OCI-LY1 (cell line): ENCODE measurements around the gene ECM1.

Experiments
- H2AFZ ChIP-seq: fragments of 200-600 bp; sonication (generic), shearing (Covaris generic); 2 replicates; pipeline ENCODE4 v1.6.0; 2014; ENCODE audit warnings: antibody characterized with exemption, mild to moderate bottlenecking, low read length
- H3F3A ChIP-seq: fragments of 200-600 bp; sonication (generic), shearing (Covaris generic); 2 replicates; pipeline ENCODE4 v1.6.0; 2014; ENCODE audit warnings: mild to moderate bottlenecking, antibody characterized with exemption, low read length, moderate library complexity; ENCODE audit not compliant: insufficient read depth
- H3K27ac ChIP-seq: fragments of 200-600 bp; sonication (generic); 2 replicates; pipeline ENCODE4 v1.5.1; 2014; ENCODE audit warnings: low read length, mixed run types, mild to moderate bottlenecking, low read depth; ENCODE audit not compliant: poor library complexity, severe bottlenecking
- H3K27me3 ChIP-seq: fragments of 200-600 bp; sonication (generic); 2 replicates; pipeline ENCODE4 v1.6.0; 2014; ENCODE audit warnings: antibody characterized with exemption, mild to moderate bottlenecking, low read length, moderate library complexity; ENCODE audit not compliant: insufficient read depth
- H3K36me3 ChIP-seq: fragments of 200-600 bp; sonication (generic); 2 replicates; pipeline ENCODE4 v1.6.1; 2014; ENCODE audit warnings: mild to moderate bottlenecking, antibody characterized with exemption, low read length, moderate library complexity, mixed read lengths; ENCODE audit not compliant: insufficient read depth
- H3K4me1 ChIP-seq: fragments of 200-600 bp; sonication (generic); 2 replicates; pipeline ENCODE4 v1.5.1; 2014; ENCODE audit warnings: mild to moderate bottlenecking, low read length, moderate library complexity; ENCODE audit not compliant: insufficient read depth, severe bottlenecking
- H3K4me2 ChIP-seq: fragments of 200-600 bp; sonication (generic), shearing (Covaris generic); 2 replicates; pipeline ENCODE4 v1.6.1; 2014; ENCODE audit warnings: low read length
- H3K4me3 ChIP-seq: fragments of 200-600 bp; sonication (generic); 2 replicates; pipeline ENCODE4 v1.5.1; 2014; ENCODE audit warnings: low read length, low read depth, mild to moderate bottlenecking, mixed read lengths; ENCODE audit not compliant: poor library complexity, severe bottlenecking
- H3K79me2 ChIP-seq: fragments of 200-600 bp; shearing (Covaris generic); 2 replicates; pipeline ENCODE4 v1.6.1; 2016; ENCODE audit warnings: mixed run types, low read length, mixed read lengths; ENCODE audit not compliant: insufficient read depth
- H3K9ac ChIP-seq: fragments of 200-600 bp; sonication (generic), shearing (Covaris generic); 2 replicates; pipeline ENCODE4 v1.6.1; 2014; ENCODE audit warnings: mild to moderate bottlenecking, low read length, mixed read lengths
- H3K9me2 ChIP-seq: fragments of 200-600 bp; sonication (generic), shearing (Covaris generic); 2 replicates; pipeline ENCODE4 v1.6.1; 2014; ENCODE audit warnings: low read depth, mild to moderate bottlenecking, low read length, mixed read lengths
- H3K9me3 ChIP-seq: fragments of 200-600 bp; shearing (Covaris generic); 2 replicates; pipeline ENCODE4 v1.6.1; 2014; ENCODE audit warnings: low read length, mixed read lengths
- H4K20me1 ChIP-seq: fragments of 200-600 bp; sonication (generic), shearing (Covaris generic); 2 replicates; pipeline ENCODE4 v1.6.0; 2016; ENCODE audit warnings: mild to moderate bottlenecking, low read length; ENCODE audit not compliant: insufficient read depth
- CTCF ChIP-seq: fragments of 200-600 bp; sonication (generic), shearing (Covaris generic); IDR thresholded peaks from 2 replicates; pipeline ENCODE4 v1.5.1; 2017; ENCODE audit warnings: mild to moderate bottlenecking, antibody characterized with exemption, low read length, moderate library complexity, mixed read lengths
- EZH2 ChIP-seq: fragments of 200-600 bp; sonication (generic), shearing (Covaris generic); IDR thresholded peaks from 2 replicates; pipeline ENCODE4 v1.8.0; 2017; ENCODE audit warnings: borderline replicate concordance, mixed run types, mild to moderate bottlenecking, antibody characterized with exemption, low read length, moderate library complexity, mixed read lengths

Gene ECM1

GRCh38 chr1:150521196-150521968, 13.5 kb downstream of the ECM1 start:
- no peak overlapping the region for H3K9ac ChIP-seq
- H3K27ac ChIP-seq: no peak overlapping the region
- H3K27me3 ChIP-seq: no peaks in the 10 kb centered on the region
- H3K4me1 ChIP-seq: peaks cover 4% of the 10 kb centered on the region
- H3K4me2 ChIP-seq: no peak overlapping the region
- H2AFZ ChIP-seq: no peak overlapping the region
- TF ChIP-seq CTCF: no peak
- TF ChIP-seq EZH2: no peak
- no peaks in the 10 kb centered on the region for H3K79me2 ChIP-seq
- H3K36me3 ChIP-seq: no peaks in the 10 kb centered on the region
- no peak overlapping the region for H3K4me3 ChIP-seq
- no peaks in the 10 kb centered on the region for H3K9me2 ChIP-seq
- no peaks in the 10 kb centered on the region for H4K20me1 ChIP-seq
- no peaks in the 10 kb centered on the region for H3F3A ChIP-seq
- H3K9me3 ChIP-seq: no peaks in the 10 kb centered on the region

- no peak for TF ChIP-seq CTCF
- TF ChIP-seq EZH2: no peak
- no peak overlapping the region for H3K9ac ChIP-seq
- H3K36me3 ChIP-seq: no peaks in the 10 kb centered on the region
- no peak overlapping the region for H3K4me2 ChIP-seq
- H3K27me3 ChIP-seq: no peaks in the 10 kb centered on the region
- H4K20me1 ChIP-seq: no peaks in the 10 kb centered on the region
- no peaks in the 10 kb centered on the region for H3F3A ChIP-seq
- H3K4me3 ChIP-seq: no peak overlapping the region
- H3K27ac ChIP-seq: no peak overlapping the region
- H3K79me2 ChIP-seq: no peaks in the 10 kb centered on the region
- no peaks in the 10 kb centered on the region for H3K9me2 ChIP-seq
- peaks cover 4% of the 10 kb centered on the region for H3K4me1 ChIP-seq
- no peak overlapping the region for H2AFZ ChIP-seq
- no peaks in the 10 kb centered on the region for H3K9me3 ChIP-seq
Observed at GRCh38 chr1:150525348-150525747, 17.4 kb downstream of the ECM1 start.

- no peak overlapping the region for H3K4me2 ChIP-seq
- peaks cover 4% of the 10 kb centered on the region for H3K4me1 ChIP-seq
- H3K27me3 ChIP-seq: no peaks in the 10 kb centered on the region
- no peaks in the 10 kb centered on the region for H3K36me3 ChIP-seq
- no peak overlapping the region for H2AFZ ChIP-seq
- H3K9me2 ChIP-seq: no peaks in the 10 kb centered on the region
- H3K79me2 ChIP-seq: no peaks in the 10 kb centered on the region
- TF ChIP-seq CTCF (no peak), EZH2 (no peak)
- no peaks in the 10 kb centered on the region for H3K9me3 ChIP-seq
- no peak overlapping the region for H3K9ac ChIP-seq
- H3K27ac ChIP-seq: no peak overlapping the region
- no peaks in the 10 kb centered on the region for H4K20me1 ChIP-seq
- H3F3A ChIP-seq: no peaks in the 10 kb centered on the region
- H3K4me3 ChIP-seq: no peak overlapping the region
Observed at GRCh38 chr1:150528196-150528595, 20.3 kb downstream of the ECM1 start.
